GM13977 (cell line): Measurements from ENCODE around the gene CHRNA3.
A peak's percentile ranks its signal among the peaks of the same experiment; 100 is the strongest.

Experiments used
- DNase-seq: peaks from one replicate; pipeline ENCODE4 v3.0.0; 2012; ENCODE audit warnings: low spot score
- CTCF ChIP-seq: IDR thresholded peaks from 2 replicates; pipeline ENCODE4 v1.5.1; 2012; ENCODE audit warnings: mild to moderate bottlenecking, control low read depth; ENCODE audit not compliant: insufficient read depth; ENCODE audit errors: extremely low read depth, missing control alignments
- in situ Hi-C: fragments of 300-500 bp; cut with MboI; formaldehyde crosslinking; loops from one replicate; pipeline ENCODE4 v1.12.0; 2022; ENCODE audit warnings: low sequenced_read_pairs, low pct_unique_long_range_greater_than_20kb, mixed read lengths, inconsistent platforms; ENCODE audit not compliant: unreplicated experiment

Gene CHRNA3

GRCh38 chr15:78620527-78621421 lies at the start of gene CHRNA3:
Gene CHRNA3, minus strand, starts transcription at chr15:78620996. Its CDS starts 202 bp downstream, at chr15:78620794.
- DNase-seq: peak; percentile 47
- TF ChIP-seq CTCF: no peak
- in situ Hi-C loops: no loop called here

GRCh38 chr15:78668987-78669386 lies 48.2 kb upstream of the CHRNA3 start:
- no peak for TF ChIP-seq CTCF
- in situ Hi-C loops: no loop called here

GRCh38 chr15:78667578-78668236 lies 46.9 kb upstream of the CHRNA3 start:
- no peak for DNase-seq
- in situ Hi-C loops: no loop called here

More at GRCh38 chr15:78668987-78669386, 48.2 kb upstream of the CHRNA3 start:
- no peak for DNase-seq

GRCh38 chr15:78666010-78666409 lies 45.2 kb upstream of the CHRNA3 start:
- in situ Hi-C loops: no loop called here
- no peak for TF ChIP-seq CTCF
- no peak for DNase-seq

More at GRCh38 chr15:78667578-78668236, 46.9 kb upstream of the CHRNA3 start:
- no peak for TF ChIP-seq CTCF

- no peak for TF ChIP-seq CTCF
- no peak for DNase-seq
- in situ Hi-C loops: no loop called here
Observed at GRCh38 chr15:78663703-78664102, 42.9 kb upstream of the CHRNA3 start.

GRCh38 chr15:78662028-78662427 lies 41.2 kb upstream of the CHRNA3 start:
- in situ Hi-C loops: no loop called here
- TF ChIP-seq CTCF: no peak
- DNase-seq: no peak
